ENCODE results near the gene DYNC1H1.

Gene DYNC1H1

DNA sequence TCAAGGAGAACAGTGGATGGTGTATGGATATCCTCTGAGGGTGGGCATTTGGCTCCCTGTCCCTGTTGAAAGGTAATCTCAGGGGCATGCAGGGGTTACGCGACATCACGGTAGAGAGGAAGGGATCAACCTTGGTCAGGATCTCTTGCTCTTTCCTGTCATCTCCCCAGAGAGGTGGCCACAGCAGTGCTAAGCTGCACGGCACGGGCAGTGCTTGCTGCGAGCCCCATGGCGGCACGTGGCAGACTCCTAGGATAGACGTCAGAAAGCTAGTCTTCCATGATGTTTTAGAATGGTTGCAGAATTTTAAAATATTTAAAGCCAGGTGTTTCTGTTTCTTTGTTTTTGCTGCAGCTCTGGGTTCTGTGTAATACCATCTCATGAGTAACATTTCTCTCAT lies 41.0 kb downstream of the DYNC1H1 start:
- DNase-seq = no peak

DNA sequence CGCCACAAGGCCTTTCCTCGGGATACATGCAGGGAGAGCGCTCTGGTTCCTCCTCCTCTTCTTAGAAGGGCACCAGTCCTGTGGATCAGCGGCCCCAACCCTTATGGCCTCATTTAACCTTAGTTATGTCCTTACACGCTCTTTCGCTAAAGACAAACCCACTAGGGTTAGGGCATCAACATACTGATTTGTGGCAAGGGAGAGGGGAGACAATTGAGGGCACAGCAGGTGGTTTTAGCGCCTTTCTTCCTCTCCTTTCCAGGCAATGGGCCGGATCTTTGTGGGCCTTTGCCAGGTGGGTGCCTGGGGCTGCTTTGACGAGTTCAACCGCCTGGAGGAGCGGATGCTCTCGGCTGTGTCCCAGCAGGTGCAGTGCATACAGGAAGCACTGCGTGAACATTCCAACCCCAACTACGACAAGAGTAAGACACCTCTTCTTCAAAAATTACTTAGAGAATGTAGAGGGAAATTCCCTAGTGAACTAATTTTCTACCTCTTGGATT lies 43.6 kb downstream of the DYNC1H1 start:
- DNase-seq = no peak

DNA sequence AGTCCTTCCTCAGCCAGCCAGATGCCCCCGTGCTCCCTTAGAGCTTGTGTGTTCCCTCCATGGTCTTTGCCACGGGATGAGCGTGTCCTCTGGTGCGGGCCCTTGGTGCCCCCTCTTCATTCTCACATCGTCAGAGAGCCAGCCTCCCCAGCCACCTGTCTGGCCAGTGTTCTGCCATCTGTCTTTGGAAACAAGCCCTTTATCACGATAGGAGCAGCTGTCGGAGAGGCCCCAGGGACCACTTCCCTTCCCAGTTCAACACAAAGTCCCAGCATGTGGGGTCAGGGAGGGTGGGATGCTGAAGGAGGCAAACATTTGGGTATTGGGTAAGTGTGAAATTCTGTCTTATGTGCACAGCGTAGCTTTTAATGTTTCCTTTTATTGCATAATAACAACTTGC lies 44.5 kb downstream of the DYNC1H1 start:
- no peak for DNase-seq

DNA sequence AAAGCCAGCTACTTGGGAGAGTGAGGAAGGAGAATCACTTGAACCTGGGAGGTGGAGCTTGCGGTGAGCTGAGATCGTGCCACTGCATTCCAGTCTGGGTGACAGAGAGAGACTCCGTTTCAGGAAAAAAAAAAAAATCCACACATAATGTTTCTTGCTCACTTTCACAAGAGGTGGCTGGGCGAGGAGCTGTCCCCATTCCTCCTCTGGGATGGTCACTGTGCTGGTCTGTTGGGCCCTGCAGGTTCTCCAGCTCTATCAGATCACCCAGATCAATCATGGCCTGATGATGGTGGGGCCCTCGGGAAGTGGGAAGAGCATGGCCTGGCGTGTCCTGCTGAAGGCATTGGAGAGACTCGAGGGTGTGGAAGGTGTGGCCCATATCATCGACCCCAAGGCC lies 47.3 kb downstream of the DYNC1H1 start:
- DNase-seq = no peak

DNA sequence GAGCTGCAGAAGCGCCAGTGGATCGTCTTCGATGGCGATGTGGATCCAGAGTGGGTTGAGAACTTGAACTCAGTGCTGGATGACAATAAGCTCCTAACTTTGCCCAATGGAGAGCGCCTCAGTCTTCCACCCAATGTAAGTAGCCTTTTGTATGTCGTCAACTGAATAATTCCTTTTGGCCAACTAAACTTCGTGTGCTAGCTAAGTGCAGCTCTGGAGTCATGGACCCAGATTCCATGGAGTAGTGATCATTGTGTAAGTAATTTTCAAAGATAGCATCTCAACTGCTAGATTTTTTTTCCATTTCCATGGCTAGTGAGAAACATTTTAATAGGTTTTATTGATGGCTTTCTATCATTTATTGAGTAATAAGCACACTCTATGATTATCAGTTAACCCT lies 48.0 kb downstream of the DYNC1H1 start:
- DNase-seq = no peak

DNA sequence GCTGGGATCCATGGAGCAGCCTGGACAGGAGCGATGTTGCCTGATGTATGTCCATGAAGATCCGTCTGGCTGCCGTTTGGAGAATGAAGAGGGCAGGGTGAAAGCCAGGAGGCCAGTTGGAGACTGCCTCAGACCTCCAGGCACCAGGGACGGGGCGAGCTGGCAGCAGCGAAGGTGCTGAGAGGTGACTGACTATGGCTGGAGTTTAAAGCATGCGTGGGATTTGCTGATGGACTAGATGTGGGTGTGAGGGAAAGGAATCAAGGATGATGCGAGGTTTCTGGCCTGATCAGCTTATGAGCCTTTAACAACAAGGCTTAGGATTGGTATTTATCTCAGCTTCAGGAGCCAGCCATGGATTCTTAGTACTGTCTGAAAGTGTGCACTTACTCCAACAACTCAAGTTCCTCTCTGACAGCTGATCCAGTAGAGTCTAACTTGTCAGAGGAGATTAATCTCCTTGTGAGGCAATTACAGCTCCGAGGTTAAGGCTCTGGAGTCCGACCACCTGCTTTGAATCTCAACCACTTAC lies 49.4 kb downstream of the DYNC1H1 start:
- no peak for DNase-seq

DNA sequence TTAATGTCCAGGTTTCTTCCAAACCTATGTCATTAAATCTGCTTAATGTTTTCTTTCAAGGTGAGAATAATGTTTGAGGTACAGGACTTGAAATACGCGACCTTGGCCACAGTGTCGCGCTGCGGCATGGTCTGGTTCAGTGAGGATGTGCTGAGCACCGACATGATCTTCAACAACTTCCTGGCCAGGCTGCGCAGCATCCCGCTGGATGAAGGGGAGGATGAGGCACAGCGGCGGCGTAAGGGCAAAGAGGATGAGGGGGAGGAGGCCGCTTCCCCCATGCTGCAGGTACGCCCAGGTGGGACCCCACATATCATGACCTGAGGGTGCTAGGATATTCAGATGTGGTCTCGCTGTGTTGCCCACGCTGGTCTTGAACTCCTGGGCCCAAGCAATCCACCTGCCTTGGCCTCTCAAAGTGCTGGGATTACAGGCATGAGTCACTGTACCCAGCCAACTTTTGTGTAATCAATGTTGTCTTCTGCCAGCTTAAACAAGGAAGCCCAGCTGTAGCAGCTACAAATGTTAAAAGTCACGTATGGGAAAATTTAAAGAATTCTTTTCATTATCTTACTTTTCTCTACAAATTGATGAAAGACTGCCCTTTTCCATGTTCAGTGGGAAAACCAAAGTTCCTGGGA lies 50.8 kb downstream of the DYNC1H1 start:
- DNase-seq = no peak

DNA sequence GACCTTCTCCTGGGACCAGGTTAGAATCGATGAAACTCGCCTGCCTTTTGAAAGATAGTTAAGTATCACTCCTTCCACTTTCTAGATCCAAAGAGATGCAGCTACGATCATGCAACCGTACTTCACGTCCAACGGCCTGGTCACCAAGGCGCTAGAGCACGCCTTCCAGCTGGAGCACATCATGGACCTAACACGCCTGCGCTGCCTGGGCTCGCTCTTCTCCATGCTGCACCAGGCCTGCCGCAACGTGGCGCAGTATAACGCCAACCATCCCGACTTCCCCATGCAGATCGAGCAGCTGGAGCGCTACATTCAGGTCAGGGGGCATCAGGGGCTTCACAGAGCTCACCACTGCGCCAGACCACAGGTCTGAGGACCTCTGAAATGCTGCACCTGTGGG lies 51.4 kb downstream of the DYNC1H1 start:
- no peak for DNase-seq

DNA sequence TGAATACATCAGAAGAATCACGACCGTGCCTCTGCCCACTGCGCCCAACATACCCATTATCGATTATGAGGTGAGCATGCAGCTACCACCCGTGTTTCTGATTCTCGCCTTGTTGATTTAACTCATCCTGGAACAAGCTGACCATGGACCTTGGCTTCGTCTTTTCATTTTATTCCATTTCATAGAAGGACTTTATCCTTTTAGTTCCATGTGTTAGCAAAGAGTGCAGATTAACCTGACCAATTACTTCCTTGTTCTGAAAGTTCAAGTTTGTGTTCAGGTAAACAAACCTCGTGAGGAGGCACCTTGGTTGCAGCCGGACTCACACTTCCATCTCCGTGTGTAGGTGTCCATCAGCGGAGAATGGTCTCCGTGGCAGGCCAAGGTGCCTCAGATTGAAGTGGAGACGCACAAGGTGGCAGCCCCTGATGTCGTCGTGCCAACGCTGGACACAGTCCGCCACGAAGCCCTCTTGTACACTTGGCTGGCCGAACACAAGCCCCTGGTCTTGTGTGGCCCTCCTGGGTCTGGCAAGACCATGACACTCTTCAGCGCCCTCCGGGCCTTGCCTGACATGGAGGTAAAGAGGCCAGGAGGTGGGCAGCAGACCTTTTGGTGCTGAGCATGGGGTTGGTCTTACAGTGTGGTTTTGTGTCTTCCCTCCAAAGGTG lies 52.2 kb downstream of the DYNC1H1 start:
- no peak for DNase-seq

DNA sequence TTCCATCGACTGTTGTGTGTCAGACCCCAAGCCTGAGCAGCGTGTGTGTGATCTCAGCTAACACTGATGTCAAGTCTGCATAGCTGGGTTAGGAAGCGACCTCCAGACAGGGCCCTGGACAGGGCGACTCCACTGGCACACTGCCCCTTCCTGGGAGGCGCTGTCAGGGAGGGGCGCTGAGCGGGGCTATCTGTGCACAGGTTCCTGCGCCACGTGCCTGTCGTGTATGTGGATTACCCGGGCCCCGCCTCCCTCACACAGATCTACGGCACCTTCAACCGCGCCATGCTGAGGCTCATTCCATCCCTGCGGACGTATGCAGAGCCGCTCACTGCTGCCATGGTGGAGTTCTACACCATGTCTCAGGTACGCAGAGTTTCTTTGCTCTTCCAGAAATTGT lies 53.9 kb downstream of the DYNC1H1 start:
- no peak for DNase-seq

DNA sequence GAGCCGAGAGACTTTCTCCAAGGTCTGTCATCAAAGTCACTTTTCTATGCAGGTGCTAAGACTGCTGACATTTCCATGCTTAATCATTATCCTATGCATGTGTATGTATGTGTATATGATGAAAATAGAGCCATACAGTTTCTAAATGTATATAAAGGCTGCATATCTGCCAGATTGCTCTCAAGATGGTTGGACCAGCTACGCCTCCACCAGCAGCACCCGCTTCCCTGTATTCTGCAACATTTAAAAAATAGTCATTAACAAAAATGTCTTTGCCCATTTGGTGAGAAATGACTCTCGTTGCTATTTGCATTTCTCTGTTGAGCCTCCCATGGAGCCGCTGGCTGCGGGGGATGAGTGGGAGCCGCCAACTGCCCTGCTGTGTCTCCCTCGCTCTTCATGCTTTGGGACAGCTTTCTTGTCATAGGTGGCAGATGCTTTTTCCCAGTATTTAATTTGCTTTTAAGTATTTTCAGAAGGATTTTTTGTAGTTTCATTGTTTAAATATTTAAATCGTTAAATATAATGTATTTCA lies 54.7 kb downstream of the DYNC1H1 start:
- DNase-seq = no peak

DNA sequence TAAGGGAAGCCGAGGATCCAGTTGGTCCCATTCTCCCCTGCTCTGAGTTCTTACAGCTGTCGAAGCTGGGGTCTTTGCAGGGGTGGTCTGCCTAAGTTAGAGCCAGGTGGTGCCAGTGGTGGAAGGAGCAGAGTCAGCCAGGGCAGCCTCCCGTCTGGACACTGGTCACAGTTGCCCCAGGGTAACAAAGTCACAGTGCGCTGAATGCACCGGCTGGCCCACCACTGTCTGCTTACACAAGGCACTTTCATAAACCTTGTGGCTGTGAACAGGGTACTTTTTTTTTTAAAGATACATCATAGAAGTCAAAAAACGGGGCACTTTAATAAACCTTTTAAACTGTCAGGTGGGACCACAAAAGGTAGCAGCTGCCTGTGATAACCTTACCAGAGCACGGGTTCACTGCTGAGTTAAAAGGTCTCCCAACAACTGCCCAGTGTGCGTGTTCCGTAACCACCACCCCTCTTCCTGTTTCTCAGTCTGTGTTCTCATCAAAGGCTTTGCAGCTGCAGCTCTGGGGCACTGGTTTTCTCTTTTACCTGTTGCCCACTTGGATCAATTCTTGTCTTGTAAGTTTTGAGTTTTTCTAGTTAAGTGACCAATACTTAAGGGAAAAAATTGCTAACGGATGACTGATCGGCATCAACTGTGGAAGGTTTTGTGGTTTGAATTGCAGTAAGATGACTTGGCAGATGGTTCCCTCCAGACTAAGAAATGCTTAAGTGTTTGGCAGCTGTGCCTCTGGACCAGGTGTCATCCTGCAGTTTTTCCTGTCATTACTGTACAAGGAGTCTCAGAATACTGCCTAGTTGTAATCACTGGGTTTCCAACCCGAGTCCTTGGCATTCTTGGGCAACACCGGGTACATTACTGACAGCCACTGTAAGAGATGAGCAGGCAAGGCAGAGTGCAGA lies 55.9 kb downstream of the DYNC1H1 start:
- no peak for DNase-seq

DNA sequence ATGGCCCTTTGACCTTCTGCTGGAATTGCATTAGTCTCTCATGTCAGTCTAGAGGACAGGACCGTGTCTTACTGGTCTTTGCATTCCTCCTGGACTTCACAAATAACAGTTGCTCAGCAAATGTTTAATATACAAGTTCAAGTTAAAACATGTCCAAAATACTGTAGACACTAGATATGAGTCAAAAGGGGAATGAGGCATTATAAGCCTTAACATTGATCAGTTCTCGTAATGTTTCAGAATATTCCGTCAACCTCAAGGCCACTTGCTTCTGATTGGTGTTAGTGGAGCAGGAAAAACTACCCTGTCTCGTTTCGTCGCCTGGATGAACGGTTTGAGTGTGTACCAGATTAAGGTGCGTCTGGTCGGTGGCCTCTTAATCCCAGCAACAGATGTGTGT lies 62.6 kb downstream of the DYNC1H1 start:
- DNase-seq = no peak

DNA sequence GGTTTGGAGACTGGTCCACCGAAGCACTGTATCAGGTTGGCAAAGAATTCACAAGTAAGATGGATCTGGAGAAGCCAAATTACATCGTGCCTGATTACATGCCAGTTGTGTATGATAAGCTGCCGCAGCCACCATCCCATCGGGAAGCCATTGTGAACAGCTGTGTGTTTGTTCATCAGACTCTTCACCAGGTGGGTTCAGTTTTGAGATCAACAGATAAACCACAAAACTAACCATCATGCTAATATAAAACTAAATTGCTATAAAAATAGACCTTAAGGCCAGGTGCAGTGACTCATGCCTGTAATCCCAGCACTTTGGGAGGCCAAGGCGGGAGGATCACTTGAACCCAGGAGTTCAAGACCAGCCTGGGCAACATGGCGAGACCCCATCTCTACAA lies 63.6 kb downstream of the DYNC1H1 start:
- DNase-seq = no peak

DNA sequence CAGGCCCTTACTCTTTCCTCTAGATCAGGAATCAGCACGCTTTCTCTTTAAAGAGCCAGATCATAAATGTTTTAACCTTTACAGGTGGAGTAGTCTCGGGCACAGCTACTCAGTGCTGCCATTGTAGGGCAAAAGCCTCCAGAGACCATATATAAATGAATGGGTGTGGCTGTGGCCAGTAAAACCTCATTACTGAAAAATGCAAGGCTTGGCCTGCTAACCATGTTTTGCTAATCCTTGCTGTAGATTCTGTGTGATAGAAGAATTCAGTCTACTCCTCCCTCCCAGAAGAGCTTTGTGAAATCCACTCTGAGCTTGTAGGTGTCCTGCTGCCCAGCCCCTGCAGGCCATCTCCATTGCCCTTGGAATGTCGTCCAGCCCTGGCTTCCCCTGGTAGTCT lies 64.4 kb downstream of the DYNC1H1 start:
- DNase-seq = no peak

DNA sequence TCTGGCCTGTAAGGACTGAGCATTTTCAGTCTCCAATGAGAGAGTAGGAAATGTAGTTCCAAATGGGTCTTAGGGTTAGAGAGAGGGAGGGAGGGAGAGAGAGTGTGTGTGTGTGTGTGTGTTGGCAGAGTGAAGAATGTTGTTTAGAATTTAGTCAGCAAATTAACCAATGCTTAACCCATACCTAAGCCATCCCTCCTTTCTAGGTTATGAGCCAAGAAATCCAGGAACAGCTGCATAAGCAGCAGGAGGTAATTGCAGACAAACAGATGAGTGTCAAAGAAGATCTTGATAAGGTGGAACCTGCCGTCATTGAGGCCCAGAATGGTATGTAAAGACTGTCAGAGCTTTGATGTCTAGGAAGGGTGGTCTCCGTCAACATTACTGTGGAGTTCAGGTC lies 65.6 kb downstream of the DYNC1H1 start:
- no peak for DNase-seq

DNA sequence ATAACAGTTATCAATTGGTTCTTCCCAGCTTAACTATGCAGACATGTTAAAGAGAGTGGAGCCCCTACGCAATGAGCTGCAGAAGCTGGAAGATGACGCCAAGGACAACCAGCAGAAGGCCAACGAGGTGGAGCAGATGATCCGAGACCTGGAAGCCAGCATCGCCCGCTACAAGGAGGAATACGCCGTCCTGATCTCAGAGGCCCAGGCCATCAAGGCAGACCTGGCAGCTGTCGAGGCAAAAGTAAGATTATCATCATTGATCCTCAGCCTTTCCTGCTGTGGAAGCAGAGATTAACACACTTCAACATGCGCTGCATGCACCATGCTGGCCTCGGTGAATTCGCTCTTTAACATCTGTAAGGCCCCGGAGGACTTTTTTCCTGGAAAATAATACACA lies 68.9 kb downstream of the DYNC1H1 start:
- no peak for DNase-seq

DNA sequence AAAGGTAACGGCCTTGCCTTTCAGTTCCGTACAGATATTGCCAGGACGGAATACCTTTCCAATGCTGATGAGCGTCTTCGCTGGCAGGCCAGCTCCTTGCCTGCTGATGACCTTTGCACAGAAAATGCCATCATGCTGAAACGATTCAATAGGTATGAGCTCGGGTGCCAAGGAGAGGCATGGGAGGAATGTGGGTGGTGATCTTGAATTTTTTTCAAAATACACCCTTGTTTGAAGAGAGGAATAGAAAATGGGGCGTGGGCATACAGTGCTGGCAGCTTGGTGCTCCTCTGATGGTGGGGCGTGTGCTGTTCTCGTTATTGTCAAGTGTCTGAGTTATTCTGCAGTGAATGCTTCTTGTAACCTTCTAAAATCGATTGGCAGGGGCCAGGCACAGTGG lies 69.9 kb downstream of the DYNC1H1 start:
- DNase-seq = no peak

DNA sequence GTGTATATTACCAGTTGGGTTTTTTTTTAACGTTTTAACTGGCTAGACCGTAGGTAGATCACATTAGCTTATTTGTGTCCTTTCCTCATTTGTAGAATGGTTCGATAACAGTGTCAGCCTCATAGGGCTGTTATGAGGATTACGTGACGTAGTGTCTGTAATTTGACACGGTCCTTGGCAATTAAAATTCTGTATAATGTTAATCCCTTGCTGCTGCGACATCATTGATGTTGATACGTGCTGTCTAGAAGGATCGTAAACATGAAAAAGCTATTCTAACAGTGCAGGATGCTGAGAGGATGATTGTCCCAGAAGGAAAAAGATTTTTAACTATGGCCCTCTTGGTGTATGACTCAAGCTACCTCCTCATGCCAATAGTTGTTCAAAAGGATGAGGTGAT lies 71.5 kb downstream of the DYNC1H1 start:
- no peak for DNase-seq

DNA sequence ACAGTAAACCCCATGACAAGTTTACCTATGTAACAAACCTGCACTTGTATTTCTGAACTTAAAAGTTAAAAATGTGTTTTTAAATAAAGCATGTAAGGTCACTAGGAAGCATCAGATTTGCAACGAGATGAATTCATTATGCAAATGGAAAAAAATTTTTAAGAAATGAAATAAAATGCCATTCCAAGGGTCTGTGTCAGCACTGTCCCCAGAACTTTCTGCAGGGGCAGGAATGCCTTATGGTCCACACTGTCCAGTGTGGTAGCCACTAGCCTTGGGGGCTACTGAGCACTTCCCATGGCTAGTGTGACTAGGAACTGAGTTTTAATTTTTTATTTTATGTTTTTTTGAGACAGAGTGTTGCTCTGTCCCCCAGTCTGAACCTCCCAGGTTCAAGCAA lies 73.3 kb downstream of the DYNC1H1 start:
- DNase-seq = no peak

DNA sequence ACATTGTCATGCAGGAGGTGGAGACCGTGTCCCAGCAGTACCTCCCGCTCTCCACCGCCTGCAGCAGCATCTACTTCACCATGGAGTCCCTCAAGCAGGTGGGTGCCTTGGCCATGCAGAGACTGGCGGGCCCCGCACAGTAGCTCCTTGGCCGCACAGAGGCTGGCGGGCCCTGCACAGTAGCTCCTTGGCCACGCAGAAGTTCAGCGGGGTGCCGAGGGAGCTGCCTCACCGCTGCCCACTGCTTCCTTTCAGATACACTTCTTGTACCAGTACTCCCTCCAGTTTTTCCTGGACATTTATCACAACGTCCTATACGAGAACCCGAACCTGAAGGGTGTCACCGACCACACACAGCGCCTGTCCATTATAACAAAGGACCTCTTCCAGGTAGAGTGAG lies 74.8 kb downstream of the DYNC1H1 start:
- DNase-seq = no peak

DNA sequence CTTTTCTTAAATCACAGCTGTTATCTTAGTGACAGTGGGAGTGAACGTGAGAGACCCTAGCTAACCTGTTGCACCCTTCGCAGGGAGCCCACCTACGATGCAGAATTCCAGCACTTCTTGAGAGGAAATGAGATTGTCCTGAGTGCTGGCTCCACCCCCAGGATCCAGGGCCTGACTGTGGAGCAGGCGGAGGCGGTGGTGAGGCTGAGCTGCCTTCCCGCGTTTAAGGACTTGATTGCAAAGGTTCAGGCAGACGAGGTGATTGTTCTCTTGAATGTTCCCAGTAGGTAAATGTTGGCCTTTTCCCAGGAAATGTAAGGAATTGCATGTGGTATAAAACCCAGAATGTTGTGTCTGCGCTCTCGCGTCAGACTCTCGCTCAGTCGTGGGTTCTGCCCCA lies 75.8 kb downstream of the DYNC1H1 start:
- no peak for DNase-seq

DNA sequence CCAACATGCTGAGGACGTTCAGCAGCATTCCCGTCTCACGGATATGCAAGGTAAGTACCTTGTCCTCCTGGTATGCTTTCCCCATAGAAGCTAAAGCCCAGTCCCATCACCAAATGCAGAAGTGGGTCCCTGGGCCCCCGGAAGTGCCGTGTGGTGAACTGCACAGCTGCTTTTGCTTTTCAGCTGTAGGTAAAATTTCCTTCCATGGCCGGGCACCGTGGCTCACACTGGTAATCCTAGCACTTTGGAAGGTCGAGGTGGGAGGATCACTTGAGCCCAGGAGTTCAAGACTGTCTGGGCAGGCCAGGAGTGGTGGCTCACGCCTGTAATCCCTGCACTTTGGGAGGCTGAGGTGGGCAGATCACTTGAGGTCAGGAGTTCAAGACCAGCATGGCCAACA lies 78.3 kb downstream of the DYNC1H1 start:
- no peak for DNase-seq

Measured in hematopoietic multipotent progenitor cell treated with erythropoietin and hydrocortisone succinate and interleukin-3 and kit ligand, for 8 days (in vitro differentiated cells).